GM13976 (cell line): ENCODE data around the gene ZNF343.
"Not testable (repeated sequence)": the region's sequence is repeated elsewhere in the genome, so short reads cannot be mapped to it uniquely, and the experiment has no call there.

Experiments
- DNase-seq: peaks from one replicate; pipeline ENCODE4 v3.0.0; 2012; ENCODE audit warnings: low spot score
- in situ Hi-C: fragments of 300-500 bp; cut with MboI; formaldehyde crosslinking; loops from one replicate; pipeline ENCODE4 v1.12.0; 2022; ENCODE audit warnings: low sequenced_read_pairs, mixed read lengths, inconsistent platforms; ENCODE audit not compliant: unreplicated experiment
- TF ChIP-seq, protein P1 (sequence below): IDR thresholded peaks from 2 replicates; pipeline ENCODE4 v1.5.1; 2012; ENCODE audit warnings: borderline replicate concordance, mild to moderate bottlenecking; ENCODE audit not compliant: insufficient read depth; ENCODE audit errors: extremely low read depth, missing control alignments, control extremely low read depth

ZNF343 gene

DNA sequence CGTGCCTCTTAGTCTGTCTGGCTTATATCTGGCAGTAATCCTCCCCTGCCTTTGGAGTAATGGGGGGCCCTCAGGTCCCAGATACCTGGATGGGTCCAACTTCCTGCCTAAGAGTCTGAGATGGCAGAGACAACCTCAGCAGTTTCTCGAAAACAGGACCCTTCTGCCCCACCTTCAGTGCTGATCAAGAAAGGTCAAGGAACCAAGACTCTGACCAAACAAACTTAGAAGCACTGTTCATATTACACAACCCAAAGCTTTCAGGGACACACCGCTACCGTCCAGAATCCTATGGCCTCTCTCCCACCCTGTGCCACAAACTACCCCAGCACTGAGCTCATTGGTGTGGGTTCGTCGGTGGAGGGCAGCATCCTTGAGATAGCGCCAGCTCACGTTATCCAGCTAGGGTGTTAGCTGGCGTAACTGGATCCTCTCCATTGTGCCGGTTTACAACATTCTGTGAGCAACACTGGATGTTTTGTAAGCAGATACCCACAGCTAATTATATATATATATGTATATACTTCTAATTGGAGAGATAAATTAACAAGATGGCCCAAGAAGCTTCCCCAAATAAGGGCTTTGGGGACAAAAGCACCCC, 20.1 kb upstream of the ZNF343 start:
- no peak for DNase-seq
- TF ChIP-seq, protein P1, sequence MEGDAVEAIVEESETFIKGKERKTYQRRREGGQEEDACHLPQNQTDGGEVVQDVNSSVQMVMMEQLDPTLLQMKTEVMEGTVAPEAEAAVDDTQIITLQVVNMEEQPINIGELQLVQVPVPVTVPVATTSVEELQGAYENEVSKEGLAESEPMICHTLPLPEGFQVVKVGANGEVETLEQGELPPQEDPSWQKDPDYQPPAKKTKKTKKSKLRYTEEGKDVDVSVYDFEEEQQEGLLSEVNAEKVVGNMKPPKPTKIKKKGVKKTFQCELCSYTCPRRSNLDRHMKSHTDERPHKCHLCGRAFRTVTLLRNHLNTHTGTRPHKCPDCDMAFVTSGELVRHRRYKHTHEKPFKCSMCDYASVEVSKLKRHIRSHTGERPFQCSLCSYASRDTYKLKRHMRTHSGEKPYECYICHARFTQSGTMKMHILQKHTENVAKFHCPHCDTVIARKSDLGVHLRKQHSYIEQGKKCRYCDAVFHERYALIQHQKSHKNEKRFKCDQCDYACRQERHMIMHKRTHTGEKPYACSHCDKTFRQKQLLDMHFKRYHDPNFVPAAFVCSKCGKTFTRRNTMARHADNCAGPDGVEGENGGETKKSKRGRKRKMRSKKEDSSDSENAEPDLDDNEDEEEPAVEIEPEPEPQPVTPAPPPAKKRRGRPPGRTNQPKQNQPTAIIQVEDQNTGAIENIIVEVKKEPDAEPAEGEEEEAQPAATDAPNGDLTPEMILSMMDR = no peak

GRCh38 chr20:2527762-2528161, 19.0 kb upstream of the ZNF343 start:
- TF ChIP-seq, protein P1 = no peak
- in situ Hi-C loops = no loop called here
- DNase-seq = no peak

More for the DNA sequence above, 20.1 kb upstream of the ZNF343 start:
- in situ Hi-C loops = no loop called here

GRCh38 chr20:2526218-2526583, 17.5 kb upstream of the ZNF343 start:
- DNase-seq, in situ Hi-C loops: not testable (repeated sequence)

GRCh38 chr20:2524709-2525506, 16.2 kb upstream of the ZNF343 start:
- peak; percentile 68 for DNase-seq
- TF ChIP-seq, protein P1 = no peak
- in situ Hi-C loops = no loop called here

GRCh38 chr20:2523919-2524708, 15.4 kb upstream of the ZNF343 start:
- peak; percentile 90 for DNase-seq

GRCh38 chr20:2522826-2523429, 14.2 kb upstream of the ZNF343 start:
- in situ Hi-C loops, DNase-seq: not testable (repeated sequence)

More at GRCh38 chr20:2523919-2524708, 15.4 kb upstream of the ZNF343 start:
- in situ Hi-C loops = no loop called here
- TF ChIP-seq, protein P1 = peak; percentile 97
